ENCODE results near the gene SLC39A11.

The SLC39A11 gene

DNA sequence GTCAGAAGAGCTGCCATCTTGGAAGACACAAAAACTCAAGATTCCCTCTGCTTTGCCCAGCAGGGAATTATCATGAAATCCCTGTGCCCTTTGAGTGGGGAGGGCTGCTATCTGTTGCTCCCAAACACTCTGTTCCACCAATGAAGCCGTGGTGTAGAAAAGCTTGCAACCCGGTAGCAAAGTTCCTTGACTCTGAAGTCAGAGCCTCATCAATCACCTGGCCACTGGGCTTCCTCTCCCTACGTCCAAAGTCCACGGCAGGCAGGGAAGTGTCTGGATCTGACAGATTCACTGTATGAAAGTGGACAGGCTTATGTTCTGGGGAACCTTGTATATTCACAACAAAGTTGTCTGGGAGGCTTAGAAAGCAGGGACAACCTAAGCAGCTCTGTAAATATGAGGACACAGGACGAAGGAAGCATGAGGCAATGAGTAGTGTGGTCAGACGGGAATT is 343.3 kb downstream of the SLC39A11 start:
- DNase-seq: no peak
- Histone ChIP-seq H3K27ac (ENCODE audit: low read length) (no peak overlapping the region), H3K79me2 (ENCODE audit: low read length) (no peaks in the 10 kb centered on the region), H3K9me3 (replicated peaks; ENCODE audit: insufficient read depth, low read length) (no peaks in the 10 kb centered on the region), H3F3A (ENCODE audit: insufficient read depth, low read length) (no peaks in the 10 kb centered on the region), H3K36me3 (replicated peaks; ENCODE audit: insufficient read depth, low read length) (no peaks in the 10 kb centered on the region), H3K27me3 (replicated peaks; ENCODE audit: insufficient read depth, low read length) (no peaks in the 10 kb centered on the region), H3K4me3 (ENCODE audit: low read length) (no peak overlapping the region), H4K20me1 (ENCODE audit: insufficient read depth, low read length) (no peaks in the 10 kb centered on the region), H3K9ac (ENCODE audit: low read length) (no peak overlapping the region), H3K4me1 (ENCODE audit: low read length) (no peaks in the 10 kb centered on the region), H3K4me2 (ENCODE audit: low read depth, low read length) (no peak overlapping the region), H2AFZ (ENCODE audit: low read length) (no peak overlapping the region), H3K9me2 (replicated peaks; ENCODE audit: insufficient read depth, low read length) (no peaks in the 10 kb centered on the region)
- TF ChIP-seq EZH2 (optimal IDR thresholded peaks at IDR 0.05; ENCODE audit: low read depth, low read length): no peak
- TF ChIP-seq EZH2phosphoT487 (IDR thresholded peaks at IDR 0.05; ENCODE audit: low read length): no peak
- TF ChIP-seq, protein P1, sequence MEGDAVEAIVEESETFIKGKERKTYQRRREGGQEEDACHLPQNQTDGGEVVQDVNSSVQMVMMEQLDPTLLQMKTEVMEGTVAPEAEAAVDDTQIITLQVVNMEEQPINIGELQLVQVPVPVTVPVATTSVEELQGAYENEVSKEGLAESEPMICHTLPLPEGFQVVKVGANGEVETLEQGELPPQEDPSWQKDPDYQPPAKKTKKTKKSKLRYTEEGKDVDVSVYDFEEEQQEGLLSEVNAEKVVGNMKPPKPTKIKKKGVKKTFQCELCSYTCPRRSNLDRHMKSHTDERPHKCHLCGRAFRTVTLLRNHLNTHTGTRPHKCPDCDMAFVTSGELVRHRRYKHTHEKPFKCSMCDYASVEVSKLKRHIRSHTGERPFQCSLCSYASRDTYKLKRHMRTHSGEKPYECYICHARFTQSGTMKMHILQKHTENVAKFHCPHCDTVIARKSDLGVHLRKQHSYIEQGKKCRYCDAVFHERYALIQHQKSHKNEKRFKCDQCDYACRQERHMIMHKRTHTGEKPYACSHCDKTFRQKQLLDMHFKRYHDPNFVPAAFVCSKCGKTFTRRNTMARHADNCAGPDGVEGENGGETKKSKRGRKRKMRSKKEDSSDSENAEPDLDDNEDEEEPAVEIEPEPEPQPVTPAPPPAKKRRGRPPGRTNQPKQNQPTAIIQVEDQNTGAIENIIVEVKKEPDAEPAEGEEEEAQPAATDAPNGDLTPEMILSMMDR (IDR thresholded peaks at IDR 0.05; ENCODE audit: low read length): no peak

DNA sequence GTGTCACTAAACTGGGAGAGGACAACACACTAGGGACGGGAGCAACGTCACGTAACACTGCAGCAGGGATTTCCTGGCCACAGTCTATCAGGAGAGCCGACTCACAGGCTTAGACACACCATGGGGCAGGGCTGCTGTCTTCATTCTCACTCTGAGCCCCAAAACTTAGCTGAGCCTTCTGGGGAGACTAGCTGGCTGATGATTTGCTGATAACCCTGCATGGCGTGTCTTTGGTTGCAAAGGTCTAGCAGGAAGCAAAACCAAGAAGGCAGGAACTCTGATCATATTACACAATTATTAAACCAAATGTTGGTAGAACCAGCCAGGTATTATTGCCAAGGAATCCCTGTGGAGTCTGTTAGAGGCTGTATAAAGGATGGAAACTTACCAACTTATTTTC is 345.0 kb downstream of the SLC39A11 start:
- no peaks in the 10 kb centered on the region for H3K27me3 ChIP-seq (replicated peaks; ENCODE audit: insufficient read depth, low read length)
- DNase-seq: no peak
- H3K9me3 ChIP-seq (replicated peaks; ENCODE audit: insufficient read depth, low read length): no peaks in the 10 kb centered on the region
- no peaks in the 10 kb centered on the region for H3K4me1 ChIP-seq (ENCODE audit: low read length)
- H3F3A ChIP-seq (ENCODE audit: insufficient read depth, low read length): no peaks in the 10 kb centered on the region
- no peaks in the 10 kb centered on the region for H3K79me2 ChIP-seq (ENCODE audit: low read length)
- no peaks in the 10 kb centered on the region for H3K36me3 ChIP-seq (replicated peaks; ENCODE audit: insufficient read depth, low read length)
- no peak overlapping the region for H3K4me2 ChIP-seq (ENCODE audit: low read depth, low read length)
- no peak overlapping the region for H2AFZ ChIP-seq (ENCODE audit: low read length)
- H3K9ac ChIP-seq (ENCODE audit: low read length): no peak overlapping the region
- TF ChIP-seq EZH2 (optimal IDR thresholded peaks at IDR 0.05; ENCODE audit: low read depth, low read length) (no peak), EZH2phosphoT487 (IDR thresholded peaks at IDR 0.05; ENCODE audit: low read length) (no peak)
- TF ChIP-seq, protein P1 (IDR thresholded peaks at IDR 0.05; ENCODE audit: low read length): no peak
- no peak overlapping the region for H3K4me3 ChIP-seq (ENCODE audit: low read length)
- H4K20me1 ChIP-seq (ENCODE audit: insufficient read depth, low read length): no peaks in the 10 kb centered on the region
- H3K9me2 ChIP-seq (replicated peaks; ENCODE audit: insufficient read depth, low read length): no peaks in the 10 kb centered on the region
- H3K27ac ChIP-seq (ENCODE audit: low read length): no peak overlapping the region

DNA sequence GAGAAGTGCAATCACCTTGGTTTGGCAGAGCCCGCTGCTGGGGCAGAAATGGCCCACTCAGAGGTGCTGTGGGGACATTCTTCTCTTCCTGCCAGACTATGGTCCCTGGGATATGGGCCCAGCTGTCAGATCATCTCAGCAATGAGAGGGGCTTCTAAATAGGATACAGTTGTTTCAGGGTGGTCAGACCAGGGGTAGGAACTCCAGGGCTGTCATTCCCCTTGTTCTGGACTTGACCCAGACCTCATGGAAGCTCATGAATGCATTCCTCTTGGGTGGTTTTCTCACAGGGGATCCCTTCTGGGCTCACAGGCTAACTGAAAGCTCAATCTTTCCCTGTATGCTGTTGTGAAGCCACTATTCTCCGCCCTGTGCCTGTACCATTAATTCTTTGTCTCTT is 347.2 kb downstream of the SLC39A11 start:
- DNase-seq: no peak
- Histone ChIP-seq H3F3A (ENCODE audit: insufficient read depth, low read length) (no peaks in the 10 kb centered on the region), H3K27me3 (replicated peaks; ENCODE audit: insufficient read depth, low read length) (no peaks in the 10 kb centered on the region), H3K4me2 (ENCODE audit: low read depth, low read length) (no peak overlapping the region), H3K79me2 (ENCODE audit: low read length) (no peaks in the 10 kb centered on the region), H3K4me1 (ENCODE audit: low read length) (no peaks in the 10 kb centered on the region), H3K27ac (ENCODE audit: low read length) (no peak overlapping the region), H3K9me3 (replicated peaks; ENCODE audit: insufficient read depth, low read length) (no peaks in the 10 kb centered on the region), H2AFZ (ENCODE audit: low read length) (no peak overlapping the region), H3K4me3 (ENCODE audit: low read length) (no peak overlapping the region), H3K9ac (ENCODE audit: low read length) (no peak overlapping the region), H3K36me3 (replicated peaks; ENCODE audit: insufficient read depth, low read length) (no peaks in the 10 kb centered on the region), H4K20me1 (ENCODE audit: insufficient read depth, low read length) (no peaks in the 10 kb centered on the region), H3K9me2 (replicated peaks; ENCODE audit: insufficient read depth, low read length) (no peaks in the 10 kb centered on the region)
- TF ChIP-seq EZH2 (optimal IDR thresholded peaks at IDR 0.05; ENCODE audit: low read depth, low read length) (no peak), EZH2phosphoT487 (IDR thresholded peaks at IDR 0.05; ENCODE audit: low read length) (no peak)
- TF ChIP-seq, protein P1 (IDR thresholded peaks at IDR 0.05; ENCODE audit: low read length): no peak

Measured in MM.1S (cell line).